ENCODE data around the gene RIPPLY3.

The RIPPLY3 gene

DNA sequence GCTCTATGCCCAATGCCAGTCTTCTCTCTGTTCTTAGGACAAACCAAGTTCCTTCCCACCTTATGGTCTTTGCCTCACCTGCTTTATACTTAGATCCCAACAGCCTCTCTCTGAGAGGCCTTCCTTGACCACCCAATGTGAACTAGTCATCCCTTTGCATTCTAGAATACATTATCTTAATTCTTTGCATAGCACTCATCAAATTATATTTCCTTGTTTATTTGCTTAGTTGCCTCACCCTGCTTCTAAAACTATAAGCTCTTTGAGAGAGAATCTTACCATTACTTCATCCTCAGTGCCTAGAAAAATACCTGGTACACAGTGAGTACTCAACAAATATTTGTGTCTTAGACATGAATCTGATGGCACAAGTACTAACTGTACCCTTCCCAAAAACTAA lies 58.3 kb downstream of the RIPPLY3 start:
- DNase-seq, result no peak

DNA sequence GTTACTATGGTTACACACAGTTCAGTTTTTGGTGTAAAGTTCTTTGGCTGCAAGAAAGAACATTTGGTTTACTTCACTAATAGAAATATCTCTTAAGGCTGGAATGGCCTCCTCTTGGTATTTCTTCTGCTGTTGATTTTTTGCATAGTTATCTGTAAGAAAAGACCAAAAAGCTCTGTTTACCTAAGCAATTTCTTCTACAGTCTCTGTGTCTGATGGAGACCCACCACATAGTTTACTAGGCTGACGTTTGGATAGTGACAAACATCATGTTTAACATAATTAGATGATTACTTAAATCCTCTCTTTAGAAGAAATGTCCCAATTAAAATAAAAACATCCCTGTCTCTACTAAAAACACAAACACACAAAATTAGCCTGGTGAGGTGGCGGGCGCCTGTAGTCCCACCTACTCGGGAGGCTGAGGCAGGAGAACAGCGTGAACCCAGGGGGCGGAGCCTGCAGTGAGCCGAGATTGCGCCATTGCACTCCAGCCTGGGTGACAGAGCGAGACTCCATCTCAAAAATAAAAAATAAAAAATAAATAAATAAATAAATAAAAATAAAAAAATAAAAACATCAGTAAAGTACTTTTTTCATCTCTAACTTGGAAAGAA lies 59.2 kb downstream of the RIPPLY3 start:
- no peak for DNase-seq

All from NCI-H2171 treated with DMSO at 0.1 percent for 48 hours (cell line).